Heart right ventricle (tissue), 16 donors: ENCODE results near the gene SUN5. TPM values are rescaled to one million over a fixed set of nuclear protein-coding genes. Genes with fewer than 3 reads are reported as not detected.

Source experiments
- ATAC-seq, 8 donors: fragments of 200-7000 bp; cut with Tn5 transposase; one replicate each; pipeline ENCODE4 v1.9.1; 2020; ENCODE audit warnings: mild to moderate bottlenecking in 8 of 8, moderate library complexity in 8 of 8, moderate number of reproducible peaks in 1 of 8
- DNase-seq, 2 donors: peaks; one replicate each; pipeline ENCODE4 v3.0.0-alpha.2; 2020
- H3K27ac ChIP-seq, 10 donors: fragments of 200-600 bp; sonication (generic) in 2 of 10; one replicate each; pipeline versions ENCODE4 v1.5.0 to v1.8.0; 2020 to 2022; ENCODE audit warnings: mild to moderate bottlenecking in 3 of 10
- H3K27me3 ChIP-seq, 7 donors: fragments of 200-600 bp; one replicate each; pipeline ENCODE4 v1.8.0; 2021 to 2022; ENCODE audit warnings: mild to moderate bottlenecking in 2 of 7
- H3K36me3 ChIP-seq, 9 donors: fragments of 200-600 bp; sonication (generic) in 1 of 9; one replicate each; pipeline versions ENCODE4 v1.5.0 to v1.8.0; 2020 to 2022; ENCODE audit warnings: mild to moderate bottlenecking in 2 of 9
- H3K4me1 ChIP-seq, 9 donors: fragments of 200-600 bp; sonication (generic) in 1 of 9; one replicate each; pipeline versions ENCODE4 v1.5.0 to v1.8.0; 2020 to 2022; ENCODE audit warnings: mild to moderate bottlenecking in 4 of 9
- H3K4me3 ChIP-seq, 10 donors: fragments of 200-600 bp; sonication (generic) in 2 of 10; one replicate each; pipeline versions ENCODE4 v1.5.0 to v1.8.0; 2020 to 2022; ENCODE audit warnings: mild to moderate bottlenecking in 7 of 10, moderate library complexity in 2 of 10
- H3K9me3 ChIP-seq, 11 donors: fragments of 200-600 bp in 10 of 11; sonication (generic) in 2 of 11; one replicate each; pipeline versions ENCODE4 v1.5.0 to v1.8.0; 2013 to 2022; ENCODE audit warnings: mild to moderate bottlenecking in 2 of 11, control low read depth in 1 of 11, moderate library complexity in 1 of 11
- WGBS, 2 donors: extraction: QIAGEN DNeasy Blood & Tissue Kit; methylation state at CpG; one replicate each; pipeline ENCODE4 v1.1.7; 2013; ENCODE audit warnings: inconsistent platforms in 1 of 2; 5-methylcytosine and 5-hydroxymethylcytosine counted together
- intact Hi-C, 10 donors: fragments of 100-400 bp; cut with DNase I; formaldehyde crosslinking; loops; one replicate each; pipeline versions ENCODE4 v1.11.1 to v1.14.2; 2022
- polyA plus RNA-seq, 2 donors: library from polyadenylated mRNA; stranded (reverse); fragments of 200-250 nt; gene quantifications; one replicate each; pipeline ENCODE4 v1.2.3, GENCODE V29; 2013
- total RNA-seq, 10 donors: library from RNA; stranded (reverse); fragmentation: NEBNext Ultra II Directional in 3 of 10; extraction: Animal tissue kit (Norgen Biotek cat#: 25700) in 3 of 10; gene quantifications; one replicate each; pipeline versions ENCODE4 v1.2.1 to v1.2.4, GENCODE V29; 2021 to 2023
- TF ChIP-seq, protein P1 (sequence below), 9 donors: fragments of 200-600 bp; sonication (generic) in 2 of 9; IDR thresholded peaks; one replicate each; pipeline versions ENCODE4 v1.5.0 to v1.8.0; 2021 to 2022; ENCODE audit warnings: antibody characterized with exemption in 9 of 9, mild to moderate bottlenecking in 5 of 9, moderate library complexity in 1 of 9
- donor health status: Arrhythmogenic right ventricular cardiomyopathy.
- donor health status: ischemic (EF 13 %, LVEDD 7.1; RV severe dilation, severe dysfunction).
- donor health status: healthy with polysubstance abuse.
- donor health status: DM: no; HTN: yes; CAD: no.
- donor health status: DM: no; HTN: no; CAD: no.
- donor health status: ischemic (EF 25% LVEDD 6.9; RV normal size, moderate dysfunction).
- donor health status: ischemic (EF 25% LVEDD 5.7; RV mildly dilated, moderate dysfunction).
- donor health status: healthy.
- donor health status: DM: yes; HTN: yes; CAD: no.
- donor health status: Ischemic cardiomyopathy.
- donor health status: ischemic (EF 35%, LVEDD 5.7; RV mildly dilated, moderate dysfunction).
- donor health status: nonischemic (EF 11% LVEDD 7.7; RV severe dilation, severe dysfunction).
- donor health status: DM: yes; HTN: yes; CAD: no.
- donor health status: PGD.
- donor health status: ischemic (EF 29% LVEDD 5.4; RV normal size, mild dysfunction).
- donor health status: nonischemic (EF 23%, LVEDD 6.1; RV moderate dilation, normal function).

SUN5 gene
- total and polyA plus RNA-seq, 12 donors: not detected

- WGBS, 2 donors: 88 to 90% methylated on average over 18 of the region's 18 CpGs
- ATAC-seq (peak in 1 of 8 donors; percentile 18), DNase-seq (no peak)
- no peak overlapping the region for H3K27ac ChIP-seq
- no peaks in the 10 kb centered on the region for H3K9me3 ChIP-seq
- H3K4me1 ChIP-seq: no peaks in the 10 kb centered on the region
- TF ChIP-seq, protein P1, sequence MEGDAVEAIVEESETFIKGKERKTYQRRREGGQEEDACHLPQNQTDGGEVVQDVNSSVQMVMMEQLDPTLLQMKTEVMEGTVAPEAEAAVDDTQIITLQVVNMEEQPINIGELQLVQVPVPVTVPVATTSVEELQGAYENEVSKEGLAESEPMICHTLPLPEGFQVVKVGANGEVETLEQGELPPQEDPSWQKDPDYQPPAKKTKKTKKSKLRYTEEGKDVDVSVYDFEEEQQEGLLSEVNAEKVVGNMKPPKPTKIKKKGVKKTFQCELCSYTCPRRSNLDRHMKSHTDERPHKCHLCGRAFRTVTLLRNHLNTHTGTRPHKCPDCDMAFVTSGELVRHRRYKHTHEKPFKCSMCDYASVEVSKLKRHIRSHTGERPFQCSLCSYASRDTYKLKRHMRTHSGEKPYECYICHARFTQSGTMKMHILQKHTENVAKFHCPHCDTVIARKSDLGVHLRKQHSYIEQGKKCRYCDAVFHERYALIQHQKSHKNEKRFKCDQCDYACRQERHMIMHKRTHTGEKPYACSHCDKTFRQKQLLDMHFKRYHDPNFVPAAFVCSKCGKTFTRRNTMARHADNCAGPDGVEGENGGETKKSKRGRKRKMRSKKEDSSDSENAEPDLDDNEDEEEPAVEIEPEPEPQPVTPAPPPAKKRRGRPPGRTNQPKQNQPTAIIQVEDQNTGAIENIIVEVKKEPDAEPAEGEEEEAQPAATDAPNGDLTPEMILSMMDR (IDR thresholded peaks at IDR 0.05): no peak
- intact Hi-C loops: no loop called here
- H3K4me3 ChIP-seq: no peak overlapping the region
- no peaks in the 10 kb centered on the region for H3K36me3 ChIP-seq
- H3K27me3 ChIP-seq: peaks cover 0 to 11% (median 0%) of the 10 kb centered on the region in 7 donors
Measured at GRCh38 chr20:33020278-33021161, 16.3 kb upstream of the SUN5 start.

GRCh38 chr20:33019465-33020277 is 15.4 kb upstream of the SUN5 start:
- WGBS, 2 donors: 88 to 90% methylated on average over 23 of the region's 23 CpGs
- Histone ChIP-seq H3K36me3 (no peaks in the 10 kb centered on the region), H3K9me3 (no peaks in the 10 kb centered on the region), H3K27ac (no peak overlapping the region), H3K4me3 (no peak overlapping the region), H3K27me3 (peaks cover 0 to 15% (median 3%) of the 10 kb centered on the region in 7 donors), H3K4me1 (no peaks in the 10 kb centered on the region)
- ATAC-seq (peak in 1 of 8 donors; percentile 29), DNase-seq (no peak)
- TF ChIP-seq, protein P1 (IDR thresholded peaks at IDR 0.05): no peak
- intact Hi-C loops: no loop called here

DNA sequence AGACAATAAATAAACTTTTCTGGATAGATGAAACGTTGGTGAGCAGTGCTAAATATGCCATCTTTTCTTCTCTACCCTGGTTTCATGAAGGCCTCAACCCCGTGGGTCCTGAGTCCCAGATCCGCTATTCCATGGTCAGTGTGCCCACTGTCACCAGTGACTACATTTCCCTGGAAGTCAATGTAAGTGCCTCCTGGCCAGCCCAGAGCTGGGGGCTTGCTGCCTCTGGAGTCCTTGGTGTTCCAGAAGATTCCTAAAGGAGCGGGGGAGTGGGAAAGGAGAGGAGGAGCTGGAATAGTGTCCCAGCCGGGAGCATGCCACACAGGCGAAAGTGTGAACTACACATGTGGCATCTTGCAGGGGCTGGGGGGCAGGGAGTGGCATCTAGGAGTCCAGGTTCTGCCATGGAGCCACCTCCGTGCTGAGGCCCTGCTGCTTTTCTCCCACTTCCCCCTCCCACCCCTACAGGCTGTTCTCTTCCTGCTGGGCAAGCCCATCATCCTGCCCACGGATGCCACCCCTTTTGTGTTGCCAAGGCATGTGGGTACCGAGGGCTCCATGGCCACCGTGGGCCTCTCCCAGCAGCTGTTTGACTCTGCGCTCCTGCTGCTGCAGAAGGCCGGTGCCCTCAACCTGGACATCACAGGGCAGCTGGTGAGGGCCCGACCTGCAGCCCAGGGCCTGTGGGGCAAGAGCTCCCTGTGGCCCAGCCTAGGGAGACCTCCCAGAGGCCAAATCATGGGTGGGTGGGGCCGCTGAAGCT is 14.1 kb upstream of the SUN5 start:
- no peak for ATAC-seq

More for the DNA sequence above, 14.1 kb upstream of the SUN5 start:
- peaks cover 0 to 26% (median 12%) of the 10 kb centered on the region in 7 donors for H3K27me3 ChIP-seq
- intact Hi-C loops: no loop called here
- no peak overlapping the region for H3K27ac ChIP-seq
- no peaks in the 10 kb centered on the region for H3K4me1 ChIP-seq
- H3K9me3 ChIP-seq: no peaks in the 10 kb centered on the region
- TF ChIP-seq, protein P1 (IDR thresholded peaks at IDR 0.05): no peak
- no peaks in the 10 kb centered on the region for H3K36me3 ChIP-seq
- no peak overlapping the region for H3K4me3 ChIP-seq
- DNase-seq: no peak
- 65 to 76% methylated on average over 14 of the region's 14 CpGs for WGBS, 2 donors
